GM18870 (cell line): ENCODE data around the gene THBS2.

Source experiments
- ATAC-seq: cut with Tn5 transposase; IDR thresholded peaks from one replicate; pipeline ENCODE4 v1.9.1; 2021; ENCODE audit warnings: moderate library complexity; ENCODE audit not compliant: unreplicated experiment

Gene THBS2

DNA sequence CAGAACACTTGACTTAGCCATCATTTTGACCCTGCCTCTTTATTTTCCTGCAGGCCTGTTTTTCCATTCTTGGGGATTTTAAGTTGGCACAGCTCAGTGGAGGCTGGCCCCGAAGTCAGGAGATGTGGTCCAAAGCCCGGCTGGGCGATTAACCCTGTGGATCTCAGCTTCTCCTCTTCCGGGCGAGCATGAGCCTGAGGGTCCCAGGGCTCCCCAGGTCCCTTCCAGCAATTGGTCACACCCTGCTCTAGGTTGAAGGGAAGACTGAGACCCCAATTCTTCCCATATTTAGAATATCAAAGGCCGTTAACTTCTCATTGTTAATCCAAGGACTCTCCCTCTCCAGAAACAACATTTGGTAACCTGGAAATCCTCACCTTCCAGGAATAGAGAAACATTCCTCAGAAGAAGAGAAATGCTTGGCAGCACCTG is 2.3 kb downstream of the THBS2 start:
- no peak for ATAC-seq

DNA sequence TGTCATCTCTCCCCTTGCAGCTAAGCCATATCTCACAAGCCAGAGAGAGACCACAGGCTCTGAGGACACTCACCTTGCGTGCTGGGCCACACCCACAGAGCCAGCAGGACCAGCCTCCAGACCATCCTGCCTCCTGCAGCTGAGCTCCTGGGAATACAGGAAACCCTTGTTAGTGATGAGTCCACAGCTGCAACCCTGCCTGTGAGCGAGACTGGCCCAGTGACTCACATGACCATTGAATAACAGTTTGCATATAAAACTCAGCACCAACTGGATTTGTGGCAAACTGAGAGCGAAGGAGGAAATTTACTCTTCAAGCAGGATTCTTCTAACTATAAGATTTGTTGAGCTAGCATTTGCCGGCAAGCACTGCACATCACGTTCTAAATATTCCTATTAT is 3.0 kb downstream of the THBS2 start:
- no peak for ATAC-seq

DNA sequence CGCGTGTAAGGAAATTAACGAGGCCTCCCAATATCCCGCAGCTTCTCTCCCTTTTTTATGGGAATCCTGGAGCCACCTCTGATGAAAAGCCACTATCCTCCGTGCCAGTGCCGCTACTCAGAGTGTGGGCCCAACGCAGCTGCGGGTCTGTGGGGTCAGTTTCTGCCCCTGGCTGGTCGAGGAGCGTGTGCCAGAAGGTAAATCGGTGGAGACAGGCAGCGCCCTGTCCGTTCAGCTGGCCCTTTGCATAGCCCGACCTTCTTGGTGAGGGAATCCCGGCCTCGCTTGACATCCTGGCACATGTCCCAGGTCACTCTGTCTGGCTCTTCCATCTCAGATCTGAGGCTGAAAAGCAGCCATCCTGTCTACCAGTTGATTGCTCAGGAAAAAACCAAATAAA is 4.6 kb downstream of the THBS2 start:
- ATAC-seq = no peak

DNA sequence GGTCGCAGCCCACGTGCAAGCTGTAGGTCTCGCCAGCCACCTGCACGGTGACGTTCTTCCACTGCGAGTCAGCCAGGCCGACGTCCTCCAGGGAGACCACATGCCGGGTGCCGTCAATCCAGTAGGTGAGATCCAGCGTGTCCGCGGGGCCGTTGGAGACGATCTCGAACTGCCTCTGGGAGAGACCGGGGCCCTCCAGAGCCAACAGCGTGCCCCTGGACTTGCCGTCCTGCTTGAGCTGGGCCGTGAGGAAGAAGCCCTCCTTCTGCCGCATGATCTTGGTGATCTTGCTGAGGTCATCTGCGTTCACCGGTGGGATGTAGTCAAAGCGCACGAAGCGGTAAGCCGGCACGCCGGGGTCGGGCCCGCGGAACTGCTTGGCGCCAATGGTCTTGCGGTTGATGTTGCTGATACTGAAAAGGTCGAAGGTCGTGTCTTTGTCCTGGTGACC is 5.1 kb downstream of the THBS2 start:
- no peak for ATAC-seq

DNA sequence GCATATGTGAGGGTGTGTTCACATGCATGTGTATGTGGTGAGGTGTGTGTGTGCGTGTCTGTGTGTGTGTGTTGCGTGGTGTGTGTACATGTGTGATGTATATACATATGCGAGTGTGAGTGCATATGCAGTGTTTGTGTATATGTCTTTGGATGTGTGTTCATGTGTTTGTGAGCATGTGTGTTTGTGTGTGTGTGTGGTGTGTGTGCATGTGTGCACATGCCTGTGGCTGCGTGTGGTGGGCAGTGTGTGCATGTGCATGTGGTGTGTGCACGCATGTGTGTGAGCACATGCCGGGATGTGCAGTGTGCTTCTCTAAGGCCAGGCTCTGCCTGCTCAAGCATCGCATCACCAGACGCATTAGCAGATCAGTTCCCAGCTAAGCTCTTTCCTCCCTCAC is 5.7 kb downstream of the THBS2 start:
- ATAC-seq = no peak

DNA sequence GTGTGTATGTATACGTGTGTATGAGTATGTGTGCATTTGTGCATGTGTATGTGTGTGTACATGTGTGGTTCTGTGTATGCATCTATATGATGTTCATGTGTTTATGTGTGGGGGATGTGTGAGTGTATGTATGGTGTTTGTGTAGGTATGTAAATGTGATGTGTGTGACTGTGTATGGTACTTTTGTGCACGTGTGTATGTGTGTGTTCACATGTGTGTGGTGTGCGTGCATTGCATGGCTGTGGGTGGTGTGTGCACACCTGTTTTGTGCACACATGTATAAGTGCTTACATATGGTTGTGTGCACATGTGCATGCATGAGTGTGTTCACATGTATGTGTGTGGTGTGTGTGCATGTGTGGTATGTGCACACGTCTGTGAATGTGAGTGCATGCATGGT is 6.2 kb downstream of the THBS2 start:
- ATAC-seq = no peak

DNA sequence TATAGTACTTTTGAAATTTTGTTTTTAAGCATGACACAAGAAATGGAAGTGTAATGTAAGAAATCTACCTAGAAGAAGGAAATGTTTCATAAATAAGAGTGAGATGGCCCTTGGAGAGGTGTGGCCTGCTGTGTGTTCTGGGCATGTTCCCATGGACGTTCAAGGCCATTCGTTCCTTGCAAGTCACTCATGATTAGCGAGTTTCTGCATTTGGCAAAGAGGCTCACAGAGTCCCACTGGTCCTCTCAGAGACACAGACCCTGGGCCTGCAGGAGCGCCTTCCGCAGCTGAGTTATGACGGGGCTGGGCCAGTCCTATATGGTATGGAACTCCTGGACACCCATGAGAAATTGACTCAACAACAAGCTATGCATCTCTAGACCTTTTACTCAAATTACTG is 7.2 kb downstream of the THBS2 start:
- no peak for ATAC-seq

DNA sequence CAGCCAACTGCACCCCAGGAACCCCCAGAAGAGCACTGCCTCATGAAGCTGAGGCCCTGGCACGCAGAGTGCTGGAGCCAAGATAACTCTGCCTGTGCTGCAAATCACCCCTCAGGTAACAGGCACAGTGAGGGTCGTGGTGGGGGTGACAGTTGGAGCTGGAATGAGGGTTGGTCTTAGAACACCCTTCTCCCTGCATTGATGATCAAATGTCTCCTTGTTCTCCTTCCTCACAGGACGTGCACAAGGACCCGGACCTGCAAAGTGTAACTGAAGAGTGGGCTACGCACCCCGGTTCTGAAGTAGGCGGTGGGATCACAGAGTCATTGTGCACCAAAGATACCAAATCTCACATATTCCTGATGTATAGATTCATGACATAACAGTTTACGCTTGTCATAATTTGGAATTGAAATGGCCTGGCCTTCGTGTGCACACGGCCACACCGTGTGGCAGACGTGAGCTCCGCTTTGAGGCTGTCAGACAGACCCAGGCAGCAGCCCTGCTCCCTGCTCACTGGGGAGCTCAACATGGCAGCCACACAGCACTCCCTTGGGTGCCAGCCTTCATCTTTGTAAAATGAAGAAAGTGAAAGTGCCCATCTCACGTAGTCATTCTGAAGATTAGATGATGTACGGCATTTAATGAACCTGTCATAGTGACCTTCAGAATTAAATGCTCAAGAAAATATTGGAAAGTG is 8.8 kb downstream of the THBS2 start:
- no peak for ATAC-seq

DNA sequence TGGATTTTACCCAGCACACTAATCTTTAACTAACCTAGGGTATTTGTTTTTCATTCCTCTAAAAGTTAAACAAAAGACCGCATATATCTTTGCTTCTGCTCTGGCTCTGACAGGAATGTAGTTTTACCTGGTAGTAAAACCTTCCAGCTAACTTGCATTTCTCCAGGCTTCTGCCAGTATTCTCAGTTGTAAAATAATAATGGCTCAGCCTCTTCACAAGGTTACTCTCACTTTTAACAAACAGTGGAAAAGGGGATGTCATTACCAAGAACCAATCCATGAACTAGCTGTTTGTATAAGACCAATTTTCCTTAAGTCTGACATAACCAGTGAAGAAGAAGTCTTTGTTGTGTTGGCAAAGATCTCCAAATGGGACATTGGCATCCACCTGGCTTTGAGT is 10.0 kb downstream of the THBS2 start:
- ATAC-seq = no peak

DNA sequence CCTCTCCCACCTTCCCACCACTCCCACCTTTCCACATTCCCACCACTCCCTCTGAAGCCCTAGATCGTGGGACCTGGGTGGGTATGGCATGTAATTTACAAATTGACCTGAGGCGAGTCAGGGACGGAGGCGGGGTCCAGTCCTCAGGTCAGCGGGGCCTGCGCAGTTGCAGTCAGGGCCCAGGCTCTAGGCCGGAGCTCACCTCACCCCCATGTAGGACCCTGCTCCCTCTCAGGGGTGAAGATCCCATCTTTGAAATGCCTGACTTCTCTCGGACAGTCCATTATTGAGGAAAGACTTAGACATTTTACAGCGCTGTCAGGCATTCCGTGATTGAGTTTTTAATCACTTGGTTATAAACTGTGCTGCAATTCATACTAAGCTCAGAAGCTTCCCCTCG is 10.5 kb downstream of the THBS2 start:
- no peak for ATAC-seq

DNA sequence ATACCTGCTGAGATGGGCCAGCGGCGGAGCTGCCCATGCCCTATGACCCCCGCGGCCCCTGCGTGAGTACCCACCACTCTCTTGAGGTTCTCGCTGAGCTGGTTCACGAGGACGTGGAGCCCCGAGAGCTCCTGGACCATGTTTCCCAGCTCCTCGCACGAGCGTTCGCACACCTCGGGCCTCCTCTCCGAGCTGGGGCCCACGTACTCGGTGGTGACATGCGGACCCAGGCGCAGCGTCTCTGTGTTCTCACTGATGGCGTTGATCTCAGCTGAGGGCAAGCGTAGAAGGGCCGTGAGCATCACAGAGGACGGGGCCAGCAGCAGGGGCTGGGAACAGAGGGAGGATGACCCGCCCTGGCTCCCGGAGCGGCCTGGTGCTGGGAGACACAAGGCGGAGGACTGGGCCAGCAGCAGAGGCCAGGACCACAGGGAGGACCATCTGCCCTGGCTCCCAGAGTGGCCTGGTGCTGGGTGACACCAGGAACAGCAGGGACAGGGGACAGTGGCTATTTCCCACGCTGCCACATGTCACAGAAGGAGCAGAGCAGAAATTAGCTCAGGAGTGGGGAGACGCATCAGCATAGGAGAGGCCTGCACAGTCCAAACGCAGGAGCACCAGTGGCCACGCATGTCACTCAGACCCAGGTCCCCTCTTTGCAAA is 11.8 kb downstream of the THBS2 start:
- ATAC-seq = no peak

DNA sequence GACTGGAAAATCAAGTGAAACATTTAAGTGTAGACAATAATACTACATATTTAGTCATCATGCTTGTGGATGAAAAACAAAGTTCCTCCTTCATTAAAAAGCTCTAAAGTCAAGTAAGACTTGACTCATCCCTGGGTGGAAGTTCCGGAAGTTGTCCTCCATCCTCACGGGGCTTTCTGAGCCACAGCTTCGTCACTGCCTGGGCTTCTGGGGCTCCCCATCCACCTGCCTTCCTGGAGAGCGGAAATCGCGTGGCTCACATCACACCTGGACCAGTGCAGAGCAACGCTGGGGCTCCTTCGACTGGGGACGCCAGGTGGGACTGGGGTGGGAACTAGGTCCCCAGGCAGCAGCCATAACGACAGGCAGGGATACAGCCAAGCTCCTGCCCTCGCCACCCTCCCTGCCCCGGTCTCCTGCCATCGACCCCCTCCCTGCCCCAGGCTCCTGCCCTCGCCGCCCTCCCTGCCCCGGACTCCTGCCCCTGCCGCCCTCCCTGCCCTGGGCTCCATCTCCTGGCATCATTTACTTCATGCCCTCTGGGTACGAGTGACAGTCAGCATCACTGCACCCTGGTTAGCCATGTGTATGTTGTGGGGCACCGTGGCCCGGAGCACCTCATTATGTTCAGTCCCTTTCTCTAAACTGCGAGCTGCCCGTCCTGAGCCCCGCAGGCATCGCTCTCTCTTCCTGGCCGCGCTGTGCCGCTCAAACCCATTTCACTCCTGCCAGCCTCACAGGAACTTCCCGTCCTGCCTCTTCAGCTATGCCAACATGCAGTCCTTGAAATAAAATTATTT is 12.9 kb downstream of the THBS2 start:
- ATAC-seq = no peak

DNA sequence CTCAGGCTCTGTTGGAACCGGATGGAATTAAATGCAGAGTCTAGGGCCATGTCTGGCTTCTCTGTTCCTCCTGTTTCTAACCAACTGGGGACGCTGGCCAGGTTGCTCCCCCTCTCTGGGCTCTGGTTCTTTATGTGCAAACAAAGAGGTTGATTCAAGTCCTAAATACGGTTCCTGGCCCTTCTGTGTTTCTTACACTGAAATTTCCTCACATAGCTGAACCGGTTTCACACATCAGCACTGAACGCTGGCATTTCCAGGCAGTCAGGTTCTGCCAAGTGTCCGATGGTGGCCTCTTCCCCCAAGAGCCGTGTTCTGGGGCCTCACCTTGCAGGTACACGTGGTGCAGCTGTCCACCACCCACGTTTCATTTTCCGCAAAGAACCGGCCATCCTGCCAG is 13.5 kb downstream of the THBS2 start:
- no peak for ATAC-seq

DNA sequence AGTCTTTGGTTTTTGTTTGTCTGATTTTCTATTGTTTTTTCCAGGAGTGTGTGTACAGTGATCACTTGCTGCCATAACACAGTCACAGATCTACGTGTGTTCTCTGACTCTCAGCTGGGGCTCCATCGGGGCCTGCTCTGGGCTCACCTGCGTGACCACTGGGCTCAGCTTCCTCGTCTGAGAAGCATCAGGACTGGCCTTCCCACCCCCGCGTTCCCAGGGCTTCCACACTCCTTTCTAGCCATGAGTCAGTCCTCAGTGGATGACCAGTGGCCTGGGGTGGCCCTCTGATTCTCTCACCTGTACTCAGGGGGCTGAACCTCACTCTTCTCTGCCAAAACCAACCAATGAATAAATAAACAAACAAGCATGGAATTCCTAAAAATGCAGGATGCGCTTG is 14.5 kb downstream of the THBS2 start:
- ATAC-seq = no peak

DNA sequence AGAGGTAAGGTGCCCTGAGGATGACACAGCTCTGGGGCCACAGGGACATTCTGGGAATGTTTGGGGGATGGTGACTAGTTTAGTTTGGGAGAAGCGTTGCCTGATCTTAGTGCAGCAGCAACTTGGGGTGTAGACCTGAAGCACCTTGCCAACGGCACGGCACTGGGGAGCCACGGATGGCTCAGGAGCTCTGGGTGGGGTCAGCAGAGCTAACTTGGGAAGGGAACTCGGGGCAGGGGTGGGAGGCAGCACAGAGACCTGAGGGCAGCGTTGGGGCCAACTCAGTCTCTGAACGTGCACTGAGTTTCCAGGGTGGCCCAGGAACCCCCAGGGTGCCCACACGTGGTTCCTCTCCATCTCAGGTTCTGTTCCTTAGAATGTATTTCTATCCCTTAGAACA is 14.9 kb downstream of the THBS2 start:
- ATAC-seq = no peak

DNA sequence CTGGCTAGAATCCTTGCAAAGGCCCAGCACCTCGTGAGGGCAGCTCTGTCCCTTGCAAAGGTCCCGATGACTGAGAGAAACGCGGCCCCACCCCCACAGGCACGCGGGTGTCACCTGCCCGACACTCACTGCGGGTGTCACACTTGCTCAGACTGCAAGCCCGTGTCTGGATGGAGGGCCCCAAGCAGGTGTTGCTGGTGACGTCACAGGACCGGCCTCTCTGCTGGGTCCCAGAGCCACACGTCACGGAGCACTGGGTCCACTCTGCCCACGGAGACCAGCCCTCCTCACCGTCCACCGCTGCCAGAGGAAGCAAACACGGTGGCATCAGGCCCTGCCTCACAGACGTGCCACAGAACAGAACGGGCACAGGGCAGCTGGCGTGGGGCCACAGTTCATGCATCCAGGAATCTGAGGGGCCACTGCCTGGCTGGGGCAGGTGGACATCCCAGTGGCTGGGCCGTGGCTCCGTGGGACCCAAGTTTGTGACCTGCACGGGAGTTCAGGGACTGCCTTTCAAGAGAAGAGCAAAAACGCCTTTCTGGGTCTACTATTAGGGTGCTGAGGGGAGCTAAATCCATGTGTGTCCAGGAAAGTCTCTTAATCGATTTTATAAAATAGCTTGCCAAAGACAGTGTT is 16.0 kb downstream of the THBS2 start:
- ATAC-seq = no peak

DNA sequence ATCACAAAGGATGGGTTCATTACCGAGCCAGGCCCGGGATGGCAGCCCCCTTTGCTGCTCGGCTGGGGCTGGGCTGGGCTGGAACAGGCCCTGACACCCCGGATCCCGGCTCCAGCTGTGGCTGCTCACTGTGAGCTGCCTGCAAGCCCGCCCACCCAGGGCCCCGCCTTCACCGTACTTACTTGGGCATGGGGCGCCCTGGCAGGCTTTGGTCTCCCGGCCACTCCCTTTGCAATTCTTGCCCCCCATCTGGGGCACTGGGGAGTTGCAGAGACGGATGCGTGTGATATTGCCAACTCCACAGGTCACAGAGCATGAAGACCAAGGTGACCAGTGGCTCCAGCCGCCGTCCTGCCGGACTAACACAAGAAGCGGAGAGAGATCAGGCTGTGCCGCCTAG is 16.7 kb downstream of the THBS2 start:
- ATAC-seq = no peak

DNA sequence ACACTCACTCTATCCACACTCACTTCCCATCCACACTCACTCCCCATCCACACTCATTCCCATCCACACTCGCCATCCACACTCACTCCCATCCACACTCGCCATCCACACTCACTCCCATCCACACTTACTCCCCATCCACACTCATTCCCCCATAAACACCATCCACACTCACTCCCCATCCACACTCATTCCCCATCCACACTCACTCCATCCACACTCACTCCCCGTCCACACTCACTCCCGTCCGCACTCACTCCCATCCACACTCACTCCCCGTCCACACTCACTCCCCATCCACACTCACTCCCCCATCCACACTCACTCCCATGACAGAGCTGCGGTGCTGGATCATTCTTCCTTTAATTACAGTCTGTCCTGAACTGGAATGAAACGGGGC is 17.1 kb downstream of the THBS2 start:
- ATAC-seq = no peak

DNA sequence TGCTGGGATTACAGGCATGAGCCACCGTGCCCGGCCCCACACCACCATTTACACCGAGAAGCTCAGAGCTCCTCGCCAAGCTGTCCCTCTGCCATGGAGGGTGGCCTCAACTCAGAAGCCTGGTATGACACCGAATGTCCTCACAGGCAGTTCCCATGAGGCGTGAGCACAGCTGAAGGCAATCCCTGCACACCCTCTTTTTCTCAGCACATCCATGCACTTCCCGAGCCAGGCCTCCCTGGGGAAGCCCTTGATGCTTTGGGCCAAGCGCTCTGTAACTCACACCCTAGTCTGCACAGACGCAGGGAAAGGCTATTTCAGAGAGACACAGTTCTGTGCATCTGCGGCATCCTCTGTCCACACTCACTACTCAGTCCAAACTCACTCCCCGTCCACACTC is 18.4 kb downstream of the THBS2 start:
- no peak for ATAC-seq

DNA sequence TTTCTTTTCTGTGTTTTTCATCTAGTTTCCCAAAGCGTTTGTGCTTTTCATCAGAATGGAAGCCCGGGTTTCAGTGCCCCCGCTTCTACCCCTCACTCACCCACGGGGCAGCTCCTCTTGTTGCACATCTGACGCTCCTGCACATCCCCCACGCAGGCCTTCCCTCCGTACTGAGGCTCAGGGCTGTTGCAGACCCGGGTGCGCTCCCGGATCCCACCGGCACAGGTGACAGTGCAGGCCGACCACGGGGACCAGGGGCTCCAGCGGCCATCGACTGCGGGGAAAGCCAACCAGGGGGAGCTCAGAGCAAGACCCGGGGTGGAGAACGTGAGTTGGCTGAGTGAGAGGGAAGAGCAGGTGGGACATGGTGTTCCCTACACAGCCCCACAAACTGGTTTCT is 19.0 kb downstream of the THBS2 start:
- no peak for ATAC-seq

DNA sequence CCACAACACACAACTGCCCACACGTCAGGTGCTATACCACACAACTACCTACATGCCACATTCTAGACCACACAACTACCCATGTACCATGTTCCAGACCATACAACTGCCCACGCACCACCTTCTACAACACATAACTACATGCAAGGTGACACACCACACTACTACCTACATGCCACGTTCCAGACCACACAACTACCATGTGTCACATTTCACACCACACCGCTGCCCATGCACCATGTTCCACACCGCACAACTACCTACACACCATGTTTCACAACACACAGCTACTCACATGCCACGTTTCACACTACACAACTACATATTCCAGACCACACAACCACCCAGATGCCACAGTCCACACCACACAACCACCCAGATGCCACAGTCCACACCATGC is 19.8 kb downstream of the THBS2 start:
- no peak for ATAC-seq

DNA sequence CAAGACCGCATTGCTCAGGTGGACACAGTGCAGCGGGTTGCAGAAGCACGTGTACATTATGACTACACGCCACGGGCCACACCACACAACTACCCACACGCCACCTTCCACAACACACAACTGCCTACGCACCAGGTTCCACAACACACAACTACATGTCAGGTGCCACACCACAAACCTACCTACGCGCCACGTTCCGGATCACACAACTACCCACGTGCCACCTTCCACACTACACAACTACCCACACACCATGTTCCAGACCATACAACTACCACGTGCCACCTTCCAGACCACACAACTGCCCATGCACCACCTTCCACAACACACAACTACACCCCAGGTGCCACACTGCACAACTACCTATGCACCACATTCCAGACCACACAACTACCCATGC is 20.5 kb downstream of the THBS2 start:
- ATAC-seq = no peak
